H4 (cell line): ENCODE results near the gene KLC1. TPM values are rescaled to one million over a fixed set of nuclear protein-coding genes. Genes with fewer than 3 reads are reported as not detected.

ENCODE experiments used
- DNase-seq: peaks from one replicate; pipeline ENCODE4 v3.0.0-alpha.2; 2015; ENCODE audit warnings: low spot score
- total RNA-seq: library from RNA; depleted of rRNA; stranded (reverse); fragments of >200 nt; shearing (Covaris generic); gene quantifications from 2 replicates; pipeline ENCODE4 v1.2.3, GENCODE V29; 2014

The KLC1 gene
- total RNA-seq, 1 experiment from 2014 or later: 75.5 TPM

- DNase-seq: peak; percentile 62
Measured at GRCh38 chr14:103721334-103722120, 92.5 kb downstream of the KLC1 start.

DNA sequence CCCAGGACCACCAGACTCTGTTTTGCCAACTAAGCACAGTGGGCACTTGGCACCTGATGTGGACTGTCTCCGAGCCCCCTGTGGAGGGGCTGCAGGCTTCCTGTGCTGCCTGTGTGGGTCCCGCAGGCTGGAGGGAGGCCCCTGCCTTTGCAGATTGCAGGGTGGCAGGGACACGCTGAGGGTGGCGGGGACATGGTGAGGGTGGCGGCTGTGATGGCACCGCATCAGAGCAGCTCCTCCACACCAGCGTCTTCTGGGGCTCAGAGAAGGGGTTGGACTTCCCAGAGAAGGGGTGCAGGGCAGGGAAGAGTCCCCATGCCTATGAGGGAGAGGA is 94.7 kb downstream of the KLC1 start:
- DNase-seq: no peak

DNA sequence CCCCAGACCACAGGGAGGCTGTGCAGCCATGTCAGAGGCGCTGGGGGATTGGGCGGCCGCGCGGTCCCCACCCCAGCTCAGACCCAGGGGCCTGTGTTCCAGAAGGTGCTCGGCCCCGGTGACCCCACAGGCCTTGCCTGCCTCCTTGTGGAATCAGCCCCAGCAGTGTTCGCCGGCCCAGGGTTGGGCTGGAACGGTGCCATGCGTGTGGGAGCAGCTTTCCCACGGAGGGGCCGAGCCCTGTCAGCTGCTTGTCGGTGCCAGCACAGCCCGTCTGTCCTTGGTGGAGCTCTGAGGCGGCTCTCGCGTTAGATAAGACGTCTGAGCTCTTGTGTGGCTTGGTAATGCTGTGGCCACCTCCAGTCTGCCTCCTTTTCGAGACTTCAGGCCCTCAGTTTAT is 95.1 kb downstream of the KLC1 start:
- no peak for DNase-seq

DNA sequence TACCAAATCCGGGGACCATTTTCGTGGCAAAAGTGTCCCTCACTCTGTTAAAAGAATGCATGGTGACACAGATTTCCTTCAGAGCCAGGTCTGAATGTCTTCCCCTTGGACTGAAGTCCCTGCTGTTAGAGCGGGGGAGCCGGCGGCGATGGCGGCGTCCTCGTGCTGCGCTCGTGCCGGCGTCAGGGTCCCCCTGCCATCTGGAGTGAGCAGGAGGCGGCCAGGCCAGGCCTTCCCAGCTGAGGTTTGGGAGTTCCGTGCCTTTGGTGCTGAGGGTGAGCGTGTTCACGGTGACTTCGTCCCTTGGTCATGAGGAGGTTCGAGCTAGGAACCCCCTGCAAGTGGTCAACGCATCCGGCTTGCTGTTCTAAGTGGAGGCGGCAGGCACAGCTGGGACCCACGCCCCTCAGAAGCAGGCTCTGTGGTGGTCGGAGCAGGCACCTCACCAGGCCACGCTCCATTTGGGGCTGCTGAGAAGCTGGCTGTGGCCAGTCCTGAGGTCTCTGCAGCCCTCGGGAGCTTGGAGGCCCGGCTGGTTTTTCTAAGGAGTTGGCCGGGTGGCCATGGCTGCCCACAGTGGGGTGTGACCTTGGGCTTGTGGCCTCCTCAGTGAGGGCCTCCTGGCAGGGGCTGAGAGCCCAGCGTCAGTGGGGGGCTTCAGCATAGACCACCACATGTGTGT is 96.1 kb downstream of the KLC1 start:
- no peak for DNase-seq

GRCh38 chr14:103725739-103726395 is 96.9 kb downstream of the KLC1 start:
- DNase-seq: no peak

DNA sequence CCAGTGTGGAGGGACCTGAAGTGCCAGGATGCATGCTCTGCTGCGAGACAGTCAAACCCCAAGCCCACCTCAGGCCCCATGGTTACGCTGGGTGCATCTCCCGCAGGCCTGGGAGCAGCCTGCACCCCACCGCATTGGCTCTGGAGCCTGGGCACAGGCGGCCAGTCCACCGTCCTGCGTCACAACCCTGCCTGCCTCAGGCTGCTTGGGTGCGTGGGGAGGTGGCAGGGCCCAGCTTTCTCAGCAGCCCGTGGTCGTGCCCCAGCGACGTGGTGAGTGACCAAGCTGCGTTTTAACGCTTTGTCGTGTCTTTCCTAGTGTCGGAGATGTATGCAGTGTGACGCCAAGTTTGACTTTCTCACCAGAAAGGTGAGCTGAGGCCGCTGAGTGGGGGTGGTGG is 97.5 kb downstream of the KLC1 start:
- no peak for DNase-seq

GRCh38 chr14:103727313-103727980 is 98.4 kb downstream of the KLC1 start:
- DNase-seq: no peak

GRCh38 chr14:103728141-103728540 is 99.1 kb downstream of the KLC1 start:
- no peak for DNase-seq

DNA sequence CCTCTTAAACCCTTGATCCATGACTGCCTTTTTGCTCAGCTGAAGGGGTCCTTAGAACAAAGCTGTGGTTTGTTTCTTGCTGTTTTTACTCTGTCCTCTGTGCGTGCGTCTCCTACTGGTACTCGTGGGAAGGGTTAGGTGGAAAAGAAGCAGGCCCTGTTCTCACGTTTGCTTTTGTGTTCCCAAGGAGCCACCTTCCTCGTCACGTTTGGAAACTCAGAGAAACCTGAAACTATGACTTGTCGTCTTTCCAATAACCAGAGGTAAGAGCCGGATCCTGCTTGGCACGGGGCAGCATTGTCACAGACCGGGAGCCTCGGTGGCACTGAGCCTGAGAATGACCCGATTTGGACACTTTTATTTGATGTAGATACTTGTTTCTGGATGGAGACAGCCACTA is 99.7 kb downstream of the KLC1 start:
- DNase-seq: no peak

- no peak for DNase-seq
Measured at GRCh38 chr14:103729496-103730448, 100.8 kb downstream of the KLC1 start.

DNA sequence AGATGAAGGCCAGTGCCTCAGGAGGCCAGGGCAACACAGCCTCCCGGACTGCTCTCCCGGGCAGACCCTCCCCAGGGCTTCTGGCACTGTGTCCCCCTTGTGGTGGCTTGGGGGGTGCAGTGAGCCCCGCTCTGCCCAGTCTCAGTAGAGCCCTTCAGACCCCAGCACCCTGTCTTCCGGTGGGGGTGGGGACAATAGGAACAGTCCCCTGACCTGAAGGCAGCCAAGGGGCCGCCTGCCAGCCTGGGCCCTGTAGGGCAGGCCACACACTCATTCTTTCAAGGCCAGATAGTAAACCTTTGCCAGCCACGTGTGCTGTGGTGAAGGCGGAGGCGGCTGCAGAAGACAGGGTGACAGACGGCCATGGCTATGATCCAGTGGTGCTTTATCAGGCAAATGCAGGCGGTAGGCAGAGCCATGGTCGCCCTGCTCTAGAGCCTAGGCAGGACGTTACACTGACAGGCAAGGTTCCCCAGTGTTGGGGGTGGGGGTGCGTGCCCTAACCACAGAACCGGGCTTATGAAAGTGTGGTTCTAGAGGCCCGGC is 101.6 kb downstream of the KLC1 start:
- DNase-seq: no peak

- DNase-seq: no peak
Measured at GRCh38 chr14:103731481-103731880, 102.5 kb downstream of the KLC1 start.

DNA sequence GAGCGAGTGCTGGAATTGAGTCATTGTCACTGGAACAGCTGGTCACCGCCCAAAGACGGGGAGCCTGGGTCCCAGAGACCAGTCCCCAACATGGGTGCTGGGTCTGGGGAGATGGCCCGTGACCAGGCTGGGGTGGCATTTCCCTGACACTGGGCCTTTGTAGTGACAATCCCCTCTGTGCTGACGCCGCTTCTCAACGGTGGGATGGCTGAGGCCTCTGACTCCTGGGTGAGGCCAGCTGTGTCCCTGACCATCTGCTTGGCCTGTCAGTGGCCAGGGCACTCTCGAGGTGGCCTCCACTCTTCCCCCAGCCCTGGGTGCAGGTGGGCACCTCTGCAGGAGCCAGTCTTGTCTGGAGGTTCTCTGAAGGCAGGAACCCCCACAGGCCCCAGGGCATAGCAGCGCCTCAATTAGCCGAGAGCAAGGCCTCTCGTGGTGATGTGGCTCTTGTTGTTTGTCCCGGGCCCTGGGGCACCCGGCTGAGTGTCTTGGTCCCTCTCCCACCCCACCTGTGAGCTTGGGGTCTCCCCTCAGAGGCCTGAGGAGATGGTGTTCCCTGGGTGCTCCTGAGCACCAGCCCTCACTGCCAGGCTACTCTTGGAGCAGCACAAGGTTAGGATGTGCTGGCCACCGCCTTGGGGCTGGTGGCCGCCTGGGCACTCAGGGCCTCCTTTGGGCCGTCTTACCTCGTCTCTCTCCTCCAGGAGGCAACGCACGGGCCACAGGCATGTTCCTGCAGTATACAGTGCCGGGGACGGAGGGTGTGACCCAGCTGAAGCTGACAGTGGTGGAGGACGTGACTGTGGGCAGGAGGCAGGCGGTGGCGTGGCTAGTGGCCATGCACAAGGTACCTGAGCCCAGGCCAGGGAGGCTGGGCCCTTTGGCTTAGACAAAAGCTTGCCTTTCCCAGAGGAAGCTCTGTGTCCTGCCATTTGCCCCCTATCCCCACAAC is 103.2 kb downstream of the KLC1 start:
- no peak for DNase-seq

DNA sequence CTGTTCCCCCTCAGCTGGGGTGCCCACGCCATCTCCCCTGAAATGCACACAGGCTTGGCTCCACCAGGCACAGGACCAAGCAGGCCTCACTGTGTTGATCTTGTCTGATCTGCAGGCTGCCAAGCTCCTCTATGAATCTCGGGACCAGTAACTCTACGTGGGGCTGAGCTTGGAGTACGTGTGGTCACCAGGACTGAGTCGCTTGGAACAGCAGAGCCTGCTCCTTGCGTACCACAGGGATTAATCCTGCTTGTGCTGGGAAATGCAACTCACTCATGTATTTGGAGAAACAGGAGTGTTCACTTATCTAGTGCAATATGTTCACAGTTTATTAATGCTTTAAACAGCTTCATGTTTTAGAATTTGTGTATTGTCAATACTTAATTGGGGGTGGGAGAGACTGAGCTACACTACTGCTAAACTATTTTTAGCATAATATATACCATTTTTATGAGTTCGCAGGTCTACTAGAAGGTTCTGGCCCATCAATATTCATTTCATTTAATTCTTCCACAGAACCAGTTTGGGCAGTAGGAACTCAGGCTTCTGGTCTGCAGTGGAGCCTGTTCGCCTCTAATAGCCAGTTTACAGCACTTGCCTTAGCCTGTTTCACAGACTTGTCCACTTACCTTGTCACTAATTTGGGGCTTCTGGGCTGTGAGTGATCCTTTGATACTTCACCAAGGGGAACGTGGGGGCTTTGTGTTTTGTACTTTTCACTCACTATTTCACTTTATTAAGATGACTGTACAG is 104.0 kb downstream of the KLC1 start:
- no peak for DNase-seq

DNA sequence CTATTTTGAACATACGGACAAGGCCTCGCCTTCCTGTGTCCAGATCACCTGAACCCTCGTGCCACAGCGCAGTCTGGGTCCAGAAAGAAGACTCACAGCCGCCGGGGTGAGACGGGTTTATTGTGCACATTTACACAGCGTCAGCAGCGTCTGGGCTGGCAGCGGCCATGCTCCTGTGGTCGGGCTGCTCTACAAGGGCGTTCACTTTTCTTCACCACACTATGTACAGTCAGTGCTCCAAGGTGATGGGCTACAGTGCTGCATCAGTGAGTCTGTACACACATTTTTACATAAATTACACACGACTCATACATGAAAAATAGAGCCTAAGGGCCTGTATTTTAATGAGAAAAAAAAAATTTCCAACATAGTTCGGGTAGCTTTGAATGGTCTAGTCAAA is 104.6 kb downstream of the KLC1 start:
- no peak for DNase-seq

GRCh38 chr14:103734081-103734888 is 105.3 kb downstream of the KLC1 start:
- DNase-seq: no peak

- no peak for DNase-seq
Measured at GRCh38 chr14:103735022-103735421, 106.0 kb downstream of the KLC1 start.

- no peak for DNase-seq
Measured at GRCh38 chr14:103735439-103735814, 106.4 kb downstream of the KLC1 start.
